H1 (cell line): Measurements from ENCODE around the gene TRPT1. TPM values are rescaled to one million over a fixed set of nuclear protein-coding genes. Genes with fewer than 3 reads are reported as not detected.

Experiments used
- CTCF ChIA-PET: fragments of 300-600 bp; sonication (Branson Sonifier 250); formaldehyde crosslinking; loops from one replicate; lab custom pipeline; 2021; ENCODE audit not compliant: partially characterized antibody; lab: Charles Lee
- POLR2A ChIA-PET: fragments of 300-600 bp; sonication (Branson Sonifier 250); formaldehyde crosslinking; loops from one replicate; lab custom pipeline; 2021; ENCODE audit warnings: inconsistent platforms; ENCODE audit not compliant: partially characterized antibody; lab: Charles Lee
- DNase-seq, 2 experiments: peaks; one replicate each; pipeline versions ENCODE4 v3.0.0 to v3.0.0-alpha.2; 2010 to 2022; ENCODE audit warnings: low spot score in 2 of 2, low read depth in 1 of 2, mixed read lengths in 1 of 2
- FAIRE-seq: peaks from 2 replicates; lab custom pipeline; 2011; peaks lifted over from hg19 to GRCh38; lab: Jason Lieb, UNC
- H2AFZ ChIP-seq: 2 replicates; pipeline ENCODE4 v1.8.1; 2012; ENCODE audit warnings: low read length, inconsistent platforms
- H2AK5ac ChIP-seq: 2 replicates; pipeline ENCODE4 v1.6.1; 2013; ENCODE audit warnings: low read depth, low read length
- H2BK120ac ChIP-seq: replicated peaks from 2 replicates; pipeline ENCODE3; 2013; ENCODE audit warnings: low read depth, low read length, inconsistent platforms
- H2BK12ac ChIP-seq: 2 replicates; pipeline ENCODE4 v1.6.1; 2013; ENCODE audit warnings: low read depth, low read length
- H2BK15ac ChIP-seq: 2 replicates; pipeline ENCODE4 v1.6.1; 2013; ENCODE audit warnings: low read length
- H2BK20ac ChIP-seq: 2 replicates; pipeline ENCODE4 v1.6.1; 2013; ENCODE audit warnings: low read length
- H2BK5ac ChIP-seq: 2 replicates; pipeline ENCODE4 v1.6.1; 2013; ENCODE audit warnings: low read depth, low read length
- H3K14ac ChIP-seq: 2 replicates; pipeline ENCODE4 v1.6.1; 2013; ENCODE audit warnings: inconsistent platforms; ENCODE audit not compliant: insufficient read length
- H3K18ac ChIP-seq: 2 replicates; pipeline ENCODE4 v1.6.1; 2013; ENCODE audit warnings: low read length; ENCODE audit errors: extremely low read depth
- H3K23ac ChIP-seq: 2 replicates; pipeline ENCODE4 v1.6.1; 2013; ENCODE audit warnings: inconsistent platforms; ENCODE audit not compliant: insufficient read length
- H3K23me2 ChIP-seq: 2 replicates; pipeline ENCODE4 v1.6.1; 2013; ENCODE audit warnings: low read depth, low read length
- H3K27ac ChIP-seq: 2 replicates; pipeline ENCODE4 v1.6.1; 2011; ENCODE audit warnings: low read depth, low read length, inconsistent platforms
- H3K27me3 ChIP-seq, 4 experiments: replicated peaks in 1 of 4; 1 replicate in 1 of 4; 2 replicates in 3 of 4; pipeline versions ENCODE4 v1.6.1 to v1.8.1; 2011 to 2013; ENCODE audit warnings: low read length in 3 of 4, mild to moderate bottlenecking in 3 of 4, inconsistent platforms in 2 of 4, mixed read lengths in 2 of 4, moderate library complexity in 1 of 4; ENCODE audit not compliant: control insufficient read depth in 3 of 4, insufficient read depth in 3 of 4; ENCODE audit errors: extremely low read depth in 1 of 4
- H3K36me3 ChIP-seq, 4 experiments: 2 replicates each; pipeline versions ENCODE4 v1.6.1 to v1.8.1; 2011 to 2013; ENCODE audit warnings: mild to moderate bottlenecking in 4 of 4, low read length in 3 of 4, moderate library complexity in 2 of 4, control low read depth in 1 of 4, inconsistent platforms in 1 of 4; ENCODE audit not compliant: insufficient read depth in 4 of 4, control insufficient read depth in 2 of 4
- H3K4ac ChIP-seq: replicated peaks from 2 replicates; pipeline ENCODE3; 2013; ENCODE audit warnings: low read length, low read depth, mixed read lengths, inconsistent platforms; ENCODE audit not compliant: insufficient read length
- H3K4me1 ChIP-seq, 4 experiments: replicated peaks in 1 of 4; 1 replicate in 1 of 4; 2 replicates in 3 of 4; pipeline versions ENCODE4 v1.6.1 to v1.8.1; 2011 to 2013; ENCODE audit warnings: low read length in 3 of 4, inconsistent platforms in 2 of 4, mixed read lengths in 1 of 4; ENCODE audit not compliant: insufficient read depth in 4 of 4, control insufficient read depth in 3 of 4
- H3K4me2 ChIP-seq, 2 experiments: 2 replicates each; pipeline versions ENCODE4 v1.6.1 to v1.8.1; 2011 to 2013; ENCODE audit warnings: low read depth in 2 of 2, low read length in 2 of 2, control low read depth in 1 of 2, inconsistent platforms in 1 of 2, mild to moderate bottlenecking in 1 of 2; ENCODE audit not compliant: insufficient read depth in 1 of 2
- H3K4me3 ChIP-seq, 4 experiments: fragments of 200-600, 300-600 bp in 1 of 4; sonication (generic), shearing (Covaris generic), sonication (Bioruptor Twin) in 1 of 4; 2 replicates each; pipeline versions ENCODE4 v1.5.1 to v1.8.1; 2011 to 2016; ENCODE audit warnings: low read length in 4 of 4, low read depth in 3 of 4, control low read depth in 2 of 4, inconsistent platforms in 2 of 4, mild to moderate bottlenecking in 2 of 4, mixed read lengths in 1 of 4, moderate library complexity in 1 of 4; ENCODE audit not compliant: insufficient read depth in 2 of 4; ENCODE audit errors: extremely low read depth in 1 of 4
- H3K56ac ChIP-seq: replicated peaks from 2 replicates; pipeline ENCODE3; 2013; ENCODE audit warnings: low read depth, mild to moderate bottlenecking, mixed read lengths, low read length, inconsistent platforms; ENCODE audit not compliant: insufficient read length
- H3K79me1 ChIP-seq: 2 replicates; pipeline ENCODE4 v1.6.1; 2013; ENCODE audit warnings: low read depth, low read length, control low read depth
- H3K79me2 ChIP-seq, 2 experiments: 2 replicates each; pipeline versions ENCODE4 v1.6.1 to v1.8.1; 2012 to 2013; ENCODE audit warnings: low read length in 2 of 2, mild to moderate bottlenecking in 2 of 2, inconsistent platforms in 1 of 2; ENCODE audit not compliant: insufficient read depth in 2 of 2, control insufficient read depth in 1 of 2
- H3K9ac ChIP-seq, 4 experiments: replicated peaks in 1 of 4; 1 replicate in 1 of 4; 2 replicates in 3 of 4; pipeline versions ENCODE4 v1.6.1 to v1.8.1; 2011 to 2013; ENCODE audit warnings: low read depth in 3 of 4, low read length in 3 of 4, control low read depth in 2 of 4, mild to moderate bottlenecking in 2 of 4, moderate library complexity in 2 of 4, inconsistent platforms in 1 of 4; ENCODE audit errors: extremely low read depth in 1 of 4
- H3K9me3 ChIP-seq, 2 experiments: 2 replicates each; pipeline versions ENCODE4 v1.6.1 to v1.8.1; 2012 to 2013; ENCODE audit warnings: mild to moderate bottlenecking in 2 of 2, moderate library complexity in 2 of 2, control low read depth in 1 of 2, inconsistent platforms in 1 of 2, low read depth in 1 of 2, low read length in 1 of 2, mixed read lengths in 1 of 2; ENCODE audit not compliant: insufficient read depth in 2 of 2
- H4K20me1 ChIP-seq, 2 experiments: replicated peaks in 1 of 2; 2 replicates each; pipeline versions ENCODE3 to v1.8.1; 2011 to 2013; ENCODE audit warnings: inconsistent platforms in 2 of 2, low read length in 2 of 2, mild to moderate bottlenecking in 1 of 2; ENCODE audit not compliant: insufficient read depth in 2 of 2, control insufficient read depth in 1 of 2
- H4K5ac ChIP-seq: 2 replicates; pipeline ENCODE4 v1.6.1; 2013; ENCODE audit warnings: low read length, low read depth, mixed read lengths, inconsistent platforms; ENCODE audit not compliant: insufficient read length
- H4K8ac ChIP-seq: 2 replicates; pipeline ENCODE4 v1.8.0; 2013; ENCODE audit warnings: mild to moderate bottlenecking, moderate library complexity, low read length, inconsistent platforms; ENCODE audit not compliant: insufficient read depth; ENCODE audit errors: extremely low read depth
- H4K91ac ChIP-seq: replicated peaks from 2 replicates; pipeline ENCODE3; 2013; ENCODE audit warnings: low read length, mixed read lengths, inconsistent platforms; ENCODE audit not compliant: insufficient read length
- BACH1 ChIP-seq: IDR thresholded peaks from 2 replicates; pipeline ENCODE4 v1.6.1; 2012; ENCODE audit warnings: low read length, improper control_type of control experiment
- CHD1 ChIP-seq: IDR thresholded peaks from 2 replicates; pipeline ENCODE4 v1.6.1; 2012; ENCODE audit warnings: low read depth, low read length, improper control_type of control experiment
- GTF2F1 ChIP-seq: IDR thresholded peaks from 2 replicates; pipeline ENCODE4 v1.6.1; 2012; ENCODE audit warnings: low read depth, low read length, improper control_type of control experiment, borderline replicate concordance
- KDM1A ChIP-seq: fragments of 200-600, 300-600 bp; sonication (generic); IDR thresholded peaks from 2 replicates; pipeline ENCODE4 v1.7.1; 2016; ENCODE audit warnings: mild to moderate bottlenecking, low read length, borderline replicate concordance
- POLR2A ChIP-seq, 2 experiments: IDR thresholded peaks; 1 replicate in 1 of 2; 2 replicates in 1 of 2; pipeline ENCODE4 v1.6.1; 2011; ENCODE audit warnings: low read depth in 2 of 2, low read length in 2 of 2, mild to moderate bottlenecking in 2 of 2; ENCODE audit errors: control extremely low read depth in 1 of 2
- RAD21 ChIP-seq, 2 experiments: IDR thresholded peaks in 1 of 2; conservative IDR thresholded peaks in 1 of 2; 2 replicates each; pipeline ENCODE4 v1.6.1; 2011; ENCODE audit warnings: low read depth in 2 of 2, low read length in 2 of 2, improper control_type of control experiment in 1 of 2, inconsistent platforms in 1 of 2, mild to moderate bottlenecking in 1 of 2, moderate library complexity in 1 of 2
- RNF2 ChIP-seq: fragments of 200-900, 300-1000 bp; sonication (generic); IDR thresholded peaks from 2 replicates; pipeline ENCODE4 v1.7.1; 2016; ENCODE audit warnings: borderline replicate concordance, low read depth, mild to moderate bottlenecking, antibody characterized with exemption, low read length; ENCODE audit not compliant: poor library complexity, severe bottlenecking; ENCODE audit errors: missing control alignments
- SIN3A ChIP-seq, 2 experiments: IDR thresholded peaks in 1 of 2; conservative IDR thresholded peaks in 1 of 2; 2 replicates each; pipeline ENCODE4 v1.6.1; 2011 to 2012; ENCODE audit warnings: low read length in 2 of 2, improper control_type of control experiment in 1 of 2, low read depth in 1 of 2, mild to moderate bottlenecking in 1 of 2
- SIX5 ChIP-seq: IDR thresholded peaks from 2 replicates; pipeline ENCODE4 v1.6.1; 2011; ENCODE audit warnings: mild to moderate bottlenecking, low read depth, low read length
- TBP ChIP-seq: IDR thresholded peaks from 2 replicates; pipeline ENCODE4 v1.6.1; 2011; ENCODE audit warnings: low read depth, low read length, improper control_type of control experiment
- YY1 ChIP-seq: IDR thresholded peaks from 2 replicates; pipeline ENCODE4 v1.6.1; 2011; ENCODE audit warnings: low read depth, mild to moderate bottlenecking, low read length
- WGBS, 2 experiments: shearing (Covaris generic) in 1 of 2; methylation state at CpG; one replicate each; pipeline versions ENCODE4 v1.1.6 to v1.1.7; 2013 to 2015; ENCODE audit warnings: low lambda C conversion rate in 2 of 2, mixed read lengths in 2 of 2, inconsistent platforms in 1 of 2, low coverage in 1 of 2, missing lambda C conversion rate in 1 of 2; ENCODE audit not compliant: insufficient replicate concordance in 2 of 2, insufficient coverage in 1 of 2, insufficient read length in 1 of 2; ENCODE audit errors: extremely low coverage in 1 of 2, missing lambda C conversion rate in 1 of 2; 5-methylcytosine and 5-hydroxymethylcytosine counted together
- polyA plus RNA-seq, 7 experiments: library from polyadenylated mRNA; depleted of rRNA in 3 of 7; stranded (reverse) in 5 of 7; unstranded in 2 of 7; fragments of >200 nt in 5 of 7; fragments of 200-250 nt in 2 of 7; gene quantifications; 1 replicate in 5 of 7; 2 replicates in 1 of 7; 4 replicates in 1 of 7; pipeline versions ENCODE4 v1.2.1 to v1.2.3, GENCODE V29; 2011 to 2013; ENCODE audit warnings: missing spikeins in 2 of 7, mixed read lengths in 2 of 7
- total RNA-seq: library from RNA; stranded (reverse); fragmentation: NEBNext Ultra II Directional; extraction: Animal tissue kit (Norgen Biotek cat#: 25700); gene quantifications from 2 replicates; pipeline ENCODE4 v1.2.1, GENCODE V29; 2021
- TF ChIP-seq, protein P1 (sequence below): IDR thresholded peaks from 2 replicates; pipeline ENCODE4 v1.6.1; 2011; ENCODE audit warnings: low read length, improper control_type of control experiment

Gene TRPT1
- total and polyA plus RNA-seq, 2 of the 8 experiments (the other 6 are each of a cell fraction or from before 2014, with no cell fraction given) = 34.5 to 74.6 TPM

DNA sequence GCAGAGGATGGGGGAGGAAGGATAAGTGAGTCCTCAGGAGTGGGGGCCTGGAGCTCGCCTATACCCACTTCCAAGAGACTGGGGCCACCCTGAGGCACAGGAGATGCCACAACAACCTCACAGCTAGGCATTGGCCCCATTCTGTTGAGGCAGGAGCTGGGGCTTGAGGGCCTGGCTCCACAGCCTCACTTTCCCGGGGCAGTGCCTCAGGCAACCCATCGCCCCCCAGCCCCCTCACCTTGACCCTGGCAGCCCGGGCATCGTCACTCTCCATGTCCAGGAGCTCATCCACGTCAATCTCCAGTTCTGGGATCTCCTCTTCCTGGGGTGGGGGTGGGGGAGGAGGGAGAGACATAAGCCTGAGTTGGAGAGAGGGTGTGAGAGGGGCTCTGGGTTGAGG is 19.0 kb upstream of the TRPT1 start:
- H2AK5ac ChIP-seq = no peak overlapping the region
- H2BK5ac ChIP-seq = 0 out of 2 replicates have a peak overlapping the region, but pooled peaks have one; percentile 90
- ChIA-PET CTCF (interaction anchor here (1.0 to 10.0 kb wide), 8 partner anchors 19 to 112 kb away, joined by 3 to 102 read pairs (median 16); partner anchors contain the start of genes CATSPERZ, ESRRA, FERMT3 and NUDT22), POLR2A (interaction anchor here (0.7 to 13.1 kb wide), 17 partner anchors 10 to 59 kb away, joined by 3 to 352 read pairs (median 9); partner anchors contain the start of genes BAD, DNAJC4, FERMT3 and GPR137)
- H3K14ac ChIP-seq = no peak overlapping the region
- H2BK15ac ChIP-seq = no peak overlapping the region
- H3K27ac ChIP-seq = no peak overlapping the region
- H4K91ac ChIP-seq = no peak overlapping the region
- no peak overlapping the region for H3K4ac ChIP-seq
- H2BK12ac ChIP-seq = no peak overlapping the region
- H3K4me3 ChIP-seq = peak overlapping the region; percentile 56 to 99 (median 90); a peak in 4 of 8 replicates
- peaks cover 0 to 13% of the 10 kb centered on the region in 2 experiments for H4K20me1 ChIP-seq
- H3K56ac ChIP-seq = no peak overlapping the region
- WGBS, 2 experiments = 65% methylated on average over 6 of the region's 6 CpGs; no CpG with 5 or more reads in 1 of the 2 experiments
- peaks cover 6% of the 10 kb centered on the region for H3K79me1 ChIP-seq
- H3K4me1 ChIP-seq = peaks cover 0 to 40% (median 33%) of the 10 kb centered on the region in 4 experiments; a peak in 6 of 7 replicates
- FAIRE-seq (no peak), DNase-seq (no peak)
- no peak overlapping the region for H2BK20ac ChIP-seq
- no peak overlapping the region for H2AFZ ChIP-seq
- no peak overlapping the region for H2BK120ac ChIP-seq
- H3K18ac ChIP-seq = no peak overlapping the region
- peak overlapping the region; percentile 71 to 73 for H3K4me2 ChIP-seq
- H3K23me2 ChIP-seq = peaks cover 20% of the 10 kb centered on the region
- H4K8ac ChIP-seq = no peak overlapping the region
- no peaks in the 10 kb centered on the region for H3K9me3 ChIP-seq
- no peak overlapping the region for H3K9ac ChIP-seq
- no peak overlapping the region for H3K23ac ChIP-seq
- peaks cover 0 to 17% (median 4%) of the 10 kb centered on the region in 4 experiments; a peak in 4 of 8 replicates for H3K36me3 ChIP-seq
- H4K5ac ChIP-seq = no peak overlapping the region
- no peaks in the 10 kb centered on the region for H3K27me3 ChIP-seq
- H3K79me2 ChIP-seq = peaks cover 6 to 21% of the 10 kb centered on the region in 2 experiments; a peak in 3 of 4 replicates
- no peak for TF ChIP-seq RAD21 (IDR thresholded peaks at IDR 0.05 in 1 of 2, conservative IDR thresholded peaks at IDR 0.05 in 1 of 2; ENCODE audit: low read depth in 2 of 2, low read length in 2 of 2)
- TF ChIP-seq CHD1 = no peak
- TF ChIP-seq BACH1 = no peak
- TF ChIP-seq SIN3A (conservative IDR thresholded peaks at IDR 0.05 in 1 of 2, IDR thresholded peaks at IDR 0.05 in 1 of 2; ENCODE audit: low read depth in 1 of 2, low read length in 2 of 2) = no peak
- no peak for TF ChIP-seq KDM1A
- TF ChIP-seq GTF2F1 = no peak
- no peak for TF ChIP-seq POLR2A (IDR thresholded peaks at IDR 0.05; ENCODE audit: control extremely low read depth in 1 of 2, low read depth in 2 of 2, low read length in 2 of 2)
- TF ChIP-seq, protein P1, sequence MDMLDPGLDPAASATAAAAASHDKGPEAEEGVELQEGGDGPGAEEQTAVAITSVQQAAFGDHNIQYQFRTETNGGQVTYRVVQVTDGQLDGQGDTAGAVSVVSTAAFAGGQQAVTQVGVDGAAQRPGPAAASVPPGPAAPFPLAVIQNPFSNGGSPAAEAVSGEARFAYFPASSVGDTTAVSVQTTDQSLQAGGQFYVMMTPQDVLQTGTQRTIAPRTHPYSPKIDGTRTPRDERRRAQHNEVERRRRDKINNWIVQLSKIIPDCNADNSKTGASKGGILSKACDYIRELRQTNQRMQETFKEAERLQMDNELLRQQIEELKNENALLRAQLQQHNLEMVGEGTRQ = no peak
- no peak for TF ChIP-seq RNF2
- TF ChIP-seq SIX5 = no peak
- TF ChIP-seq YY1 = no peak
- no peak for TF ChIP-seq TBP
